ENCODE data around the gene JARID2.
A peak's percentile ranks its signal among the peaks of the same experiment; 100 is the strongest.

DNA sequence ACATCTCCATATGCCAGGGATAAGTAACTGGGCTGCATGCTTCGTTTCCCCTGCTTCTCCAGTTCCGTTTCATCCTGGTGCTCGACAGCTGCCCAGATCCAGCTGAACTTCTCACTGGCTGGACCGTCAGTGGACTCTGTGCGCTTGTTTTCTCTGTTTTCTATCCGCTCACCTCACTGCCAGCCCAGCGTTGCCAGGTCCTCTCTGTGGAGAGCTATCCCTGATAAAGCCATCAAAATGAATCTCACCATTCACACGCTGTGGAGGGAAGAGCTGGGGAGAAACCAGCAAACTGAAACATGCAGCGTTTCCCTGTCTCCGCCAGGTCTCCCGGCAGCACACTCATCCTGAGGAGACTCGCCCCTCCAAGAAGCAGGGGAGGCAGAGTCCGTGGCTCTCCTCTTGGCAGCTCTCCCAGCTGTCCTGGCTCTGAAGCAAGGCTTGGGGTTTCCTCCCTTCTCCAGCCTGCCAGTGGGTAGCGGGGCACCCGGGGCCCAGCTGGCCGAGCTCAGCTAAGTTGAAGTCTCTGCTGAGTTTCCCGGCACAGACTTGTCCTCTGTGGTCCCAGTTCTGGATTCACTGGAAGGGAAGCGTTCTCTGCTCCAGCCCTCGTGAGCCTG lies 256.1 kb downstream of the JARID2 start:
- TF ChIP-seq ZIC2 (tag by site-specific recombination; IDR thresholded peaks at IDR 0.05) (peak; percentile 47), YY1 (tag by site-specific recombination; IDR thresholded peaks at IDR 0.05) (no peak), ZNF274 (IDR thresholded peaks at IDR 0.05; ENCODE audit: low read length) (no peak), ZNF274 (tag by site-specific recombination; IDR thresholded peaks at IDR 0.05; ENCODE audit: borderline replicate concordance) (no peak), ZBTB17 (tag by site-specific recombination; IDR thresholded peaks at IDR 0.05) (no peak), ZBTB8A (tag by site-specific recombination; IDR thresholded peaks at IDR 0.05) (no peak)
- TF ChIP-seq, protein P1, sequence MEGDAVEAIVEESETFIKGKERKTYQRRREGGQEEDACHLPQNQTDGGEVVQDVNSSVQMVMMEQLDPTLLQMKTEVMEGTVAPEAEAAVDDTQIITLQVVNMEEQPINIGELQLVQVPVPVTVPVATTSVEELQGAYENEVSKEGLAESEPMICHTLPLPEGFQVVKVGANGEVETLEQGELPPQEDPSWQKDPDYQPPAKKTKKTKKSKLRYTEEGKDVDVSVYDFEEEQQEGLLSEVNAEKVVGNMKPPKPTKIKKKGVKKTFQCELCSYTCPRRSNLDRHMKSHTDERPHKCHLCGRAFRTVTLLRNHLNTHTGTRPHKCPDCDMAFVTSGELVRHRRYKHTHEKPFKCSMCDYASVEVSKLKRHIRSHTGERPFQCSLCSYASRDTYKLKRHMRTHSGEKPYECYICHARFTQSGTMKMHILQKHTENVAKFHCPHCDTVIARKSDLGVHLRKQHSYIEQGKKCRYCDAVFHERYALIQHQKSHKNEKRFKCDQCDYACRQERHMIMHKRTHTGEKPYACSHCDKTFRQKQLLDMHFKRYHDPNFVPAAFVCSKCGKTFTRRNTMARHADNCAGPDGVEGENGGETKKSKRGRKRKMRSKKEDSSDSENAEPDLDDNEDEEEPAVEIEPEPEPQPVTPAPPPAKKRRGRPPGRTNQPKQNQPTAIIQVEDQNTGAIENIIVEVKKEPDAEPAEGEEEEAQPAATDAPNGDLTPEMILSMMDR (tag by site-specific recombination; IDR thresholded peaks at IDR 0.05) = no peak
